Upper lobe of left lung (tissue), 6 donors: ENCODE measurements around the gene GALNT2. TPM values are rescaled to one million over a fixed set of nuclear protein-coding genes. Genes with fewer than 3 reads are reported as not detected.

Experiments used
- ATAC-seq, 2 donors: fragments of 200-7000 bp; cut with Tn5 transposase; one replicate each; pipeline ENCODE4 v1.9.1; 2022; ENCODE audit warnings: mild to moderate bottlenecking in 2 of 2, moderate library complexity in 2 of 2; ENCODE audit not compliant: low FRiP score in 2 of 2
- DNase-seq, 2 donors: peaks; one replicate each; pipeline ENCODE4 v3.0.0-alpha.2; 2019 to 2020
- H3K27ac ChIP-seq, 4 donors: fragments of 200-600 bp; sonication (generic); one replicate each; pipeline ENCODE4 v1.5.1; 2016 to 2019
- H3K27me3 ChIP-seq, 4 donors: fragments of 200-600 bp; sonication (generic); one replicate each; pipeline ENCODE4 v1.5.1; 2017 to 2019
- H3K36me3 ChIP-seq, 4 donors: fragments of 200-600 bp; sonication (generic); one replicate each; pipeline ENCODE4 v1.5.1; 2016 to 2019
- H3K4me1 ChIP-seq, 4 donors: fragments of 200-600 bp; sonication (generic); one replicate each; pipeline ENCODE4 v1.5.1; 2018 to 2019
- H3K4me3 ChIP-seq, 4 donors: fragments of 200-600 bp; sonication (generic); one replicate each; pipeline ENCODE4 v1.5.1; 2017 to 2019; ENCODE audit warnings: mild to moderate bottlenecking in 2 of 4, moderate library complexity in 1 of 4
- H3K9me3 ChIP-seq, 4 donors: fragments of 200-600 bp; sonication (generic); one replicate each; pipeline ENCODE4 v1.5.1; 2018 to 2019
- CTCF ChIP-seq, 6 experiments: fragments of 450-650 bp in 4 of 6; fragments of 200-600 bp in 2 of 6; sonication (generic) in 2 of 6; IDR thresholded peaks; one replicate each; pipeline ENCODE4 v1.5.1; 2016 to 2019; ENCODE audit warnings: antibody characterized with exemption in 6 of 6
- EP300 ChIP-seq, 4 donors: sonication (generic); formaldehyde crosslinking; IDR thresholded peaks; one replicate each; pipeline ENCODE4 v1.5.1; 2017; ENCODE audit warnings: antibody characterized with exemption in 4 of 4, control low read depth in 2 of 4
- POLR2A ChIP-seq, 4 donors: fragments of 450-650 bp; IDR thresholded peaks; one replicate each; pipeline ENCODE4 v1.5.1; 2016 to 2017; ENCODE audit warnings: antibody characterized with exemption in 4 of 4, mild to moderate bottlenecking in 2 of 4
- POLR2AphosphoS5 ChIP-seq, 2 donors: sonication (generic); formaldehyde crosslinking; IDR thresholded peaks; one replicate each; pipeline ENCODE4 v1.5.1; 2017; ENCODE audit warnings: antibody characterized with exemption in 2 of 2
- WGBS, 2 donors: methylation state at CpG; one replicate each; pipeline ENCODE4 v1.1.5; 2017 to 2018; 5-methylcytosine and 5-hydroxymethylcytosine counted together
- total RNA-seq, 6 donors: library from RNA; depleted of rRNA in 4 of 6; stranded (reverse); fragments of >200 nt in 4 of 6; gene quantifications; one replicate each; pipeline versions ENCODE4 v1.1.0 to v1.2.1, GENCODE V29; 2016 to 2021
- donor health status: DM: no; HTN: no; CAD: no; lungs with moderate emphysema.
- donor health status: DM: no; HTN: yes; CAD: no; lungs with severe emphysema.

Gene GALNT2
- total RNA-seq, 6 donors from 2014 or later: 51.3 to 62.3 (median 56.2) TPM

GRCh38 chr1:230048922-230049321, 18.1 kb upstream of the GALNT2 start:
- DNase-seq (no peak), ATAC-seq (no peak)
- TF ChIP-seq POLR2A (IDR thresholded peaks at IDR 0.05) (no peak), POLR2AphosphoS5 (IDR thresholded peaks at IDR 0.05) (no peak), CTCF (IDR thresholded peaks at IDR 0.05) (no peak), EP300 (IDR thresholded peaks at IDR 0.05) (no peak)
- H3K4me3 ChIP-seq: no peak overlapping the region
- H3K9me3 ChIP-seq: no peaks in the 10 kb centered on the region
- no peaks in the 10 kb centered on the region for H3K4me1 ChIP-seq
- H3K36me3 ChIP-seq: no peaks in the 10 kb centered on the region
- H3K27me3 ChIP-seq: no peaks in the 10 kb centered on the region
- H3K27ac ChIP-seq: no peak overlapping the region
- WGBS, 2 donors: 86% methylated on average over 1 of the region's 1 CpG; no CpG with 5 or more reads in 1 of the 2 donors

DNA sequence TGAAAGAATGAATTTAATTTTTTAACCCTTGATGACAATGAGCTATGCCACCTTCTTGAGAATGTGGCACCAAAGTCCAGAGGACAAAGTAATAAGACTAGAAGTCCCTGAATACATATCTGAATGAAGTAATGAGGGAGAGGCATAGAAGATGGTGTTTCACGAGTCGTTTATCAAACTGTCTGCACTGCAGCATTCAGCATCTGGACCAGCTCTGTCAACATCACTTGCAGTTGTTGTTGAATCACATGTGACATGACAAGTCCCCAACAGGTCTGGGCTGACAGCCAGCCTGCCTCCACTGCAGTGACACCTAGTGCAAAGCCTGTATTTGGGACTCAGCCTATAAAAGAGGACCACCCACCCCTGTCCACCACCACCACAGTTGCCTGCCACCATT, 17.3 kb upstream of the GALNT2 start:
- TF ChIP-seq POLR2A (IDR thresholded peaks at IDR 0.05) (no peak), EP300 (IDR thresholded peaks at IDR 0.05) (no peak), CTCF (IDR thresholded peaks at IDR 0.05) (no peak), POLR2AphosphoS5 (IDR thresholded peaks at IDR 0.05) (no peak)
- Histone ChIP-seq H3K27me3 (no peaks in the 10 kb centered on the region), H3K9me3 (no peaks in the 10 kb centered on the region), H3K4me3 (no peak overlapping the region), H3K27ac (no peak overlapping the region), H3K36me3 (no peaks in the 10 kb centered on the region), H3K4me1 (no peaks in the 10 kb centered on the region)
- no peak for DNase-seq
- WGBS, 2 donors: 62 to 86% methylated on average over 2 of the region's 2 CpGs
- no peak for ATAC-seq

GRCh38 chr1:230050973-230051735, 15.9 kb upstream of the GALNT2 start:
- Histone ChIP-seq H3K9me3 (no peaks in the 10 kb centered on the region), H3K27me3 (no peaks in the 10 kb centered on the region), H3K4me1 (no peaks in the 10 kb centered on the region), H3K27ac (no peak overlapping the region), H3K36me3 (no peaks in the 10 kb centered on the region), H3K4me3 (no peak overlapping the region)
- ATAC-seq: no peak
- no peak for DNase-seq
- no peak for TF ChIP-seq CTCF (IDR thresholded peaks at IDR 0.05)
- TF ChIP-seq POLR2A (IDR thresholded peaks at IDR 0.05): no peak
- no peak for TF ChIP-seq EP300 (IDR thresholded peaks at IDR 0.05)
- no peak for TF ChIP-seq POLR2AphosphoS5 (IDR thresholded peaks at IDR 0.05)
- 81 to 84% methylated on average over 7 of the region's 7 CpGs for WGBS, 2 donors

DNA sequence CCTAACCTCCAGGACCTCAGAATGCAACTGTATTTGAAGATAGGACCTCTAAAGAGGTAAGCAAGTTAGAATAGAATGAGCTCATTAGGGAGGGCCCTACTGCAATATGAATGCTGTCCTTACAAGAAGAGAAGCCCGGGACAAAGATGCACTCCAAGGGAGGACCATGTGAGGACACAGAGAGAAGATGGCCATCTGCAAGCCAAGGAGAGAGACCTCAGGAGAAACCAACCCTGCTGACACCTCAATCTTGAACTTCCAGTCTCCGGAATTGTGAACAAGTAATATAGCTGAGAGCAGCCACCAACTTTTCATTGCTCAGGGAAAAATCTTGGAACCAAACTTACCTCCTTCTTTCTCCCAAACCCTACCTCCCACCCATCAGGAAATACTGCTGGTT, 15.0 kb upstream of the GALNT2 start:
- WGBS, 2 donors: 85 to 95% methylated on average over 2 of the region's 2 CpGs
- no peak overlapping the region for H3K4me3 ChIP-seq
- H3K9me3 ChIP-seq: no peaks in the 10 kb centered on the region
- DNase-seq (no peak), ATAC-seq (no peak)
- TF ChIP-seq POLR2AphosphoS5 (IDR thresholded peaks at IDR 0.05): no peak
- no peak for TF ChIP-seq CTCF (IDR thresholded peaks at IDR 0.05)
- TF ChIP-seq POLR2A (IDR thresholded peaks at IDR 0.05): no peak
- TF ChIP-seq EP300 (IDR thresholded peaks at IDR 0.05): no peak
- no peak overlapping the region for H3K27ac ChIP-seq
- H3K36me3 ChIP-seq: no peaks in the 10 kb centered on the region
- H3K4me1 ChIP-seq: no peaks in the 10 kb centered on the region
- H3K27me3 ChIP-seq: no peaks in the 10 kb centered on the region

DNA sequence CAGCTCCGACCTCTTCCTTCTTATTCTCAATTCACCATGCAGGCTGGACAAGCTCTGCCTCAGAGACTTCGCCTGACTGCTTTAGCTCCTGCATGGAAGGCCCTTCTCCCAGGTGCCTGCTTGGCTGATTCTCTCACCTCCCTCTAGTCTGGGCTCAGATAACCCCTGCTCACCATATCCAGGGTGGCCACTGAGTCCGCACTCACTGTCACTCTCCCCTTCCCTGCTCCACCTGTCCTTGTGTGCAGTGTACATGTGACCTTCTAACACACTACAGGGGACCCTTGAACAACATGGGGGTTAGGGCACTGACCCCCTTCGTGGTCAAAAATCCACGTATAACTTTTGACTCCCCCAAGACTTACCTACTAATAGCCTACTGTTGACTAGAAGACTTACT, 14.4 kb upstream of the GALNT2 start:
- H3K27ac ChIP-seq: no peak overlapping the region
- DNase-seq: no peak
- H3K9me3 ChIP-seq: no peaks in the 10 kb centered on the region
- no peaks in the 10 kb centered on the region for H3K27me3 ChIP-seq
- TF ChIP-seq POLR2AphosphoS5 (IDR thresholded peaks at IDR 0.05) (no peak), EP300 (IDR thresholded peaks at IDR 0.05) (no peak), POLR2A (IDR thresholded peaks at IDR 0.05) (no peak), CTCF (IDR thresholded peaks at IDR 0.05) (no peak)
- no peaks in the 10 kb centered on the region for H3K36me3 ChIP-seq
- ATAC-seq: no peak
- no peaks in the 10 kb centered on the region for H3K4me1 ChIP-seq
- 79 to 81% methylated on average over 5 of the region's 5 CpGs for WGBS, 2 donors
- H3K4me3 ChIP-seq: no peak overlapping the region
